HFF-Myc (cell line): ENCODE measurements around the gene ARHGAP6.
A peak's percentile ranks its signal among the peaks of the same experiment; 100 is the strongest.

Experiments used
- DNase-seq: peaks from one replicate; pipeline ENCODE4 v3.0.0-alpha.2; 2011; ENCODE audit warnings: low read depth; ENCODE audit errors: extremely low read depth
- H3K4me3 ChIP-seq: replicated peaks from 2 replicates; pipeline ENCODE4 v1.5.1; 2011; ENCODE audit warnings: low read depth, mild to moderate bottlenecking, control low read depth, low read length
- CTCF ChIP-seq: IDR thresholded peaks from 2 replicates; pipeline ENCODE4 v1.5.1; 2012; ENCODE audit warnings: mild to moderate bottlenecking, low read depth, low read length, control low read depth; ENCODE audit errors: missing control alignments

The ARHGAP6 gene

GRCh38 chrX:11641349-11642065 lies 24.2 kb downstream of the ARHGAP6 start:
- no peak for DNase-seq
- H3K4me3 ChIP-seq: no peak overlapping the region
- TF ChIP-seq CTCF: no peak

GRCh38 chrX:11640089-11640488 lies 25.6 kb downstream of the ARHGAP6 start:
- H3K4me3 ChIP-seq: no peak overlapping the region
- no peak for TF ChIP-seq CTCF
- DNase-seq: no peak

GRCh38 chrX:11632732-11633131 lies 33.0 kb downstream of the ARHGAP6 start:
- DNase-seq: no peak
- no peak for TF ChIP-seq CTCF
- H3K4me3 ChIP-seq: no peak overlapping the region

- no peak for TF ChIP-seq CTCF
- DNase-seq: peak; percentile 44
- H3K4me3 ChIP-seq: no peak overlapping the region
Observed at GRCh38 chrX:11629593-11630211, 36.0 kb downstream of the ARHGAP6 start.

GRCh38 chrX:11628399-11628798 lies 37.3 kb downstream of the ARHGAP6 start:
- H3K4me3 ChIP-seq: no peak overlapping the region

GRCh38 chrX:11626351-11626750 lies 39.4 kb downstream of the ARHGAP6 start:
- DNase-seq: no peak
- no peak overlapping the region for H3K4me3 ChIP-seq
- no peak for TF ChIP-seq CTCF

More at GRCh38 chrX:11628399-11628798, 37.3 kb downstream of the ARHGAP6 start:
- no peak for DNase-seq
- TF ChIP-seq CTCF: no peak
